A673 (cell line): ENCODE results near the gene CDT1.

Experiments used
- EZH2 ChIP-seq: fragments of 200-600 bp; sonication (generic); IDR thresholded peaks from 2 replicates; pipeline ENCODE4 v1.6.1; 2017; ENCODE audit warnings: borderline replicate concordance, low read depth, mild to moderate bottlenecking, mixed read lengths, antibody characterized with exemption, low read length; ENCODE audit not compliant: poor library complexity, severe bottlenecking
- TF ChIP-seq, protein P1 (sequence below): fragments of 300-800, 200-600 bp; sonication (generic); conservative IDR thresholded peaks from 2 replicates; pipeline ENCODE4 v1.5.1; 2017; ENCODE audit warnings: low read depth, mild to moderate bottlenecking, antibody characterized with exemption, low read length, moderate library complexity, mixed read lengths

DNA sequence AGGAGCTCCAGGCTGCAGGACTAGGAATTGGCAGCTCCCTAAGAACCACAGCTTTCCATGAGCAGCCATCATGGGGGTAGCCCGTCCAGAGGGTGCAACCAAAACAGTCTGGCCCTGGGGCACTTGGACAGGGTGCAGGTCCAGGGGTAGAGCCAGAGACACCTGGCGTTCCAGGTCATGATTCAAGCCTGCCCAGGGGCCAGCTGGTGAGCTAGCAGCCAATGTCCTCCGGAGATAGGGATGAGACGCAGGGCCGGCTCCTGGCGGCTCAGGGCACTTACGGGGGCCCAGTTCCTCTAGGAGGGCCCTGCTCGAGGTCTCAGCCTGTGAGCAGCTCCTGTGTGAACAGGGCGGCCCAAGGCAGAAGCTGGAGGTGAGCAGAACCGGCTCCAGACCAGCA is 40.6 kb upstream of the CDT1 start:
- TF ChIP-seq, protein P1, sequence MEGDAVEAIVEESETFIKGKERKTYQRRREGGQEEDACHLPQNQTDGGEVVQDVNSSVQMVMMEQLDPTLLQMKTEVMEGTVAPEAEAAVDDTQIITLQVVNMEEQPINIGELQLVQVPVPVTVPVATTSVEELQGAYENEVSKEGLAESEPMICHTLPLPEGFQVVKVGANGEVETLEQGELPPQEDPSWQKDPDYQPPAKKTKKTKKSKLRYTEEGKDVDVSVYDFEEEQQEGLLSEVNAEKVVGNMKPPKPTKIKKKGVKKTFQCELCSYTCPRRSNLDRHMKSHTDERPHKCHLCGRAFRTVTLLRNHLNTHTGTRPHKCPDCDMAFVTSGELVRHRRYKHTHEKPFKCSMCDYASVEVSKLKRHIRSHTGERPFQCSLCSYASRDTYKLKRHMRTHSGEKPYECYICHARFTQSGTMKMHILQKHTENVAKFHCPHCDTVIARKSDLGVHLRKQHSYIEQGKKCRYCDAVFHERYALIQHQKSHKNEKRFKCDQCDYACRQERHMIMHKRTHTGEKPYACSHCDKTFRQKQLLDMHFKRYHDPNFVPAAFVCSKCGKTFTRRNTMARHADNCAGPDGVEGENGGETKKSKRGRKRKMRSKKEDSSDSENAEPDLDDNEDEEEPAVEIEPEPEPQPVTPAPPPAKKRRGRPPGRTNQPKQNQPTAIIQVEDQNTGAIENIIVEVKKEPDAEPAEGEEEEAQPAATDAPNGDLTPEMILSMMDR = no peak
- TF ChIP-seq EZH2 = no peak
